HEK293 (cell line): Measurements from ENCODE around the gene EYA3.

Experiments
- CTCF ChIA-PET: fragments of 350-600 bp; formaldehyde crosslinking; extraction: SDS; loops from one replicate; lab custom pipeline; 2021; ENCODE audit warnings: antibody characterized with exemption; lab: Yijun Ruan, JAX
- POLR2A ChIA-PET: fragments of 300-600 bp; formaldehyde crosslinking; extraction: SDS; loops from one replicate; lab custom pipeline; 2020; ENCODE audit warnings: antibody characterized with exemption, inconsistent platforms; lab: Yijun Ruan, JAX
- H3K27ac ChIP-seq: fragments of 200-500 bp; sonication (Bioruptor generic); 2 replicates; pipeline ENCODE4 v1.5.1; 2014; ENCODE audit warnings: low read depth, low read length, control low read depth, inconsistent platforms; ENCODE audit errors: extremely low read depth
- H3K36me3 ChIP-seq, 2 experiments: fragments of 200-500 bp in 1 of 2; sonication (Bioruptor generic) in 1 of 2; 1 replicate in 1 of 2; 2 replicates in 1 of 2; pipeline ENCODE4 v1.5.1; 2014 to 2017; ENCODE audit warnings: inconsistent platforms in 2 of 2, low read length in 2 of 2; ENCODE audit not compliant: control insufficient read depth in 2 of 2, insufficient read depth in 1 of 2
- H3K4me1 ChIP-seq: fragments of 200-500 bp; sonication (Bioruptor generic); 2 replicates; pipeline ENCODE4 v1.5.1; 2014; ENCODE audit warnings: mild to moderate bottlenecking, low read length, inconsistent platforms; ENCODE audit not compliant: control insufficient read depth, insufficient read depth
- H3K4me3 ChIP-seq: 2 replicates; pipeline ENCODE4 v1.5.1; 2011; ENCODE audit warnings: low read depth, mild to moderate bottlenecking, control low read depth, low read length, moderate library complexity
- H3K9me3 ChIP-seq: fragments of 200-500 bp; sonication (Bioruptor generic); 2 replicates; pipeline ENCODE4 v1.5.1; 2014; ENCODE audit warnings: low read depth, low read length, inconsistent platforms; ENCODE audit not compliant: control insufficient read depth, insufficient read depth
- GLI4 ChIP-seq: fragments of 450-650 bp; formaldehyde crosslinking; IDR thresholded peaks from 2 replicates; pipeline ENCODE4 v1.5.1; 2016; ENCODE audit warnings: missing biosample characterization, missing genetic modification characterization
- KLF1 ChIP-seq: fragments of 450-650 bp; formaldehyde crosslinking; IDR thresholded peaks from 2 replicates; pipeline ENCODE4 v1.5.1; 2016; ENCODE audit warnings: missing biosample characterization, missing genetic modification characterization
- KLF7 ChIP-seq: fragments of 450-650 bp; formaldehyde crosslinking; IDR thresholded peaks from 2 replicates; pipeline ENCODE4 v1.5.1; 2016; ENCODE audit warnings: missing biosample characterization, missing genetic modification characterization, borderline replicate concordance
- MZF1 ChIP-seq: fragments of 450-650 bp; formaldehyde crosslinking; IDR thresholded peaks from 2 replicates; pipeline ENCODE4 v1.5.1; 2017; ENCODE audit warnings: missing biosample characterization, missing genetic modification characterization, borderline replicate concordance
- SALL2 ChIP-seq: fragments of 450-650 bp; formaldehyde crosslinking; IDR thresholded peaks from 2 replicates; pipeline ENCODE4 v1.5.0; 2017; ENCODE audit warnings: missing biosample characterization, mild to moderate bottlenecking, missing genetic modification characterization, borderline replicate concordance
- SP3 ChIP-seq: fragments of 450-650 bp; formaldehyde crosslinking; IDR thresholded peaks from 2 replicates; pipeline ENCODE4 v1.5.1; 2016; ENCODE audit warnings: missing biosample characterization, missing genetic modification characterization
- YY1 ChIP-seq: fragments of 450-650 bp; formaldehyde crosslinking; IDR thresholded peaks from 2 replicates; pipeline ENCODE4 v1.5.1; 2018; ENCODE audit warnings: missing biosample characterization, missing genetic modification characterization
- ZBTB1 ChIP-seq: fragments of 450-650 bp; formaldehyde crosslinking; IDR thresholded peaks from 2 replicates; pipeline ENCODE4 v1.5.1; 2016; ENCODE audit warnings: missing biosample characterization, missing genetic modification characterization
- ZBTB7A ChIP-seq: fragments of 450-650 bp; formaldehyde crosslinking; IDR thresholded peaks from 2 replicates; pipeline ENCODE4 v1.5.1; 2016; ENCODE audit warnings: low read depth, missing biosample characterization, missing genetic modification characterization
- ZNF10 ChIP-seq: fragments of 450-650 bp; formaldehyde crosslinking; IDR thresholded peaks from 2 replicates; pipeline ENCODE4 v1.5.1; 2017; ENCODE audit warnings: missing biosample characterization, missing genetic modification characterization
- ZNF114 ChIP-seq: fragments of 450-650 bp; formaldehyde crosslinking; IDR thresholded peaks from 2 replicates; pipeline ENCODE4 v1.5.0; 2017; ENCODE audit warnings: missing biosample characterization, missing genetic modification characterization
- ZNF175 ChIP-seq: fragments of 450-650 bp; formaldehyde crosslinking; IDR thresholded peaks from 2 replicates; pipeline ENCODE4 v1.5.1; 2016; ENCODE audit warnings: missing biosample characterization, missing genetic modification characterization
- ZNF211 ChIP-seq: fragments of 450-650 bp; formaldehyde crosslinking; IDR thresholded peaks from 2 replicates; pipeline ENCODE4 v1.5.1; 2016; ENCODE audit warnings: low read depth, missing biosample characterization, missing genetic modification characterization
- ZNF248 ChIP-seq: fragments of 450-650 bp; formaldehyde crosslinking; IDR thresholded peaks from 2 replicates; pipeline ENCODE4 v1.5.1; 2017; ENCODE audit warnings: missing biosample characterization, missing genetic modification characterization
- ZNF394 ChIP-seq: fragments of 450-650 bp; formaldehyde crosslinking; IDR thresholded peaks from 2 replicates; pipeline ENCODE4 v1.5.1; 2016; ENCODE audit warnings: missing biosample characterization, missing genetic modification characterization, mild to moderate bottlenecking, moderate library complexity, borderline replicate concordance
- ZNF423 ChIP-seq: fragments of 450-650 bp; formaldehyde crosslinking; IDR thresholded peaks from 2 replicates; pipeline ENCODE4 v1.5.1; 2016; ENCODE audit warnings: missing biosample characterization, missing genetic modification characterization
- ZNF510 ChIP-seq: fragments of 450-650 bp; formaldehyde crosslinking; IDR thresholded peaks from 2 replicates; pipeline ENCODE4 v1.5.1; 2018; ENCODE audit warnings: mild to moderate bottlenecking, missing genetic modification characterization, missing biosample characterization; ENCODE audit not compliant: insufficient replicate concordance
- ZNF549 ChIP-seq: fragments of 450-650 bp; IDR thresholded peaks from 2 replicates; pipeline ENCODE4 v1.5.1; 2018; ENCODE audit warnings: missing biosample characterization, missing genetic modification characterization, mild to moderate bottlenecking, inconsistent platforms, moderate library complexity
- ZNF555 ChIP-seq: fragments of 450-650 bp; formaldehyde crosslinking; conservative IDR thresholded peaks from 2 replicates; pipeline ENCODE4 v1.5.1; 2017; ENCODE audit warnings: missing biosample characterization, mild to moderate bottlenecking, missing genetic modification characterization, inconsistent platforms
- ZNF558 ChIP-seq: fragments of 450-650 bp; formaldehyde crosslinking; IDR thresholded peaks from 2 replicates; pipeline ENCODE4 v1.5.1; 2016; ENCODE audit warnings: missing biosample characterization, missing genetic modification characterization
- ZNF585B ChIP-seq: fragments of 450-650 bp; formaldehyde crosslinking; IDR thresholded peaks from 2 replicates; pipeline ENCODE4 v1.5.1; 2016; ENCODE audit warnings: missing biosample characterization, missing genetic modification characterization
- ZSCAN30 ChIP-seq: fragments of 450-650 bp; IDR thresholded peaks from 2 replicates; pipeline ENCODE4 v1.5.1; 2018; ENCODE audit warnings: missing biosample characterization, mild to moderate bottlenecking, missing genetic modification characterization, moderate library complexity
- TF ChIP-seq, protein P1 (sequence below): fragments of 450-650 bp; formaldehyde crosslinking; IDR thresholded peaks from 2 replicates; pipeline ENCODE4 v1.5.1; 2016; ENCODE audit warnings: missing biosample characterization, missing genetic modification characterization
- TF ChIP-seq, protein P2 (sequence below): fragments of 450-650 bp; formaldehyde crosslinking; IDR thresholded peaks from 2 replicates; pipeline ENCODE4 v1.5.1; 2016; ENCODE audit warnings: missing biosample characterization, missing genetic modification characterization
- TF ChIP-seq, protein P3 (sequence below): fragments of 450-650 bp; formaldehyde crosslinking; IDR thresholded peaks from 2 replicates; pipeline ENCODE4 v1.5.1; 2016; ENCODE audit warnings: missing biosample characterization, missing genetic modification characterization
- TF ChIP-seq, protein P4 (sequence below): IDR thresholded peaks from 2 replicates; pipeline ENCODE4 v1.6.1; 2011; ENCODE audit warnings: mild to moderate bottlenecking, low read depth, low read length, borderline replicate concordance

The EYA3 gene

DNA sequence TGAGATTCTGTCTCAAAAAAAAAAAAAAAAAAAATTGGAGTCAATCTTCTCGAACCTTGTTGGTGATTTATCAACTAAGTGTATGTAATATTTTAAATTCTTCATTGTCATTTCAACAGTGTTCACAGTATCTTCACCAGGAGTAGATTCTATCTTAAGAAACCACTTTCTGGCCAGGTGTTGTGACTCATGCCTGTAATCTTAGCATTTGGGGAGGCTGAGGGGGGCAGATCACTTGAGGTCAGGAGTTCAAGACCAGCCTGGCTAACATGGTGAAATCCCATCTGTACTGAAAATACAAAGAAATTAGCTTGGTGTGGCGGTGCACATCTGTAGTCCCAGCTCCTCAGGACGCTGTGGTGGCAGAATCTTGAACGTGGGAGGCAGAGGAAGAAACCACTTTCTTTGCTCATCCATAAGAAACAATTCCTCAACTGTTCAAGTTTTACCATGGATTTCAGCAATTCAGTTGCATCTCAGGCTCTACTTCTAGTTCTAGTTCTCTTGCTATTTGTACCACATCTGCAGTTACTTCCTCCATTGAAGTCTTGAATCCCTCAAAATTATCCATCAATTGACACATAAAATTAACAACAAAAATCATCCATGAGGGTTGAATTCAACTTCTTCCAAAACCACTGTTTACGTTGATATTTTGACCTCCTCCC lies 30.4 kb upstream of the EYA3 start (continued):
- TF ChIP-seq SP3 (tag by site-specific recombination) (no peak), ZNF394 (tag by site-specific recombination) (no peak), ZNF549 (tag by site-specific recombination) (no peak), ZBTB7A (tag by site-specific recombination) (no peak), YY1 (tag by site-specific recombination) (no peak), ZNF555 (no peak)
- TF ChIP-seq, protein P1, sequence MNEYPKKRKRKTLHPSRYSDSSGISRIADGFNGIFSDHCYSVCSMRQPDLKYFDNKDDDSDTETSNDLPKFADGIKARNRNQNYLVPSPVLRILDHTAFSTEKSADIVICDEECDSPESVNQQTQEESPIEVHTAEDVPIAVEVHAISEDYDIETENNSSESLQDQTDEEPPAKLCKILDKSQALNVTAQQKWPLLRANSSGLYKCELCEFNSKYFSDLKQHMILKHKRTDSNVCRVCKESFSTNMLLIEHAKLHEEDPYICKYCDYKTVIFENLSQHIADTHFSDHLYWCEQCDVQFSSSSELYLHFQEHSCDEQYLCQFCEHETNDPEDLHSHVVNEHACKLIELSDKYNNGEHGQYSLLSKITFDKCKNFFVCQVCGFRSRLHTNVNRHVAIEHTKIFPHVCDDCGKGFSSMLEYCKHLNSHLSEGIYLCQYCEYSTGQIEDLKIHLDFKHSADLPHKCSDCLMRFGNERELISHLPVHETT (tag by site-specific recombination), result no peak

DNA sequence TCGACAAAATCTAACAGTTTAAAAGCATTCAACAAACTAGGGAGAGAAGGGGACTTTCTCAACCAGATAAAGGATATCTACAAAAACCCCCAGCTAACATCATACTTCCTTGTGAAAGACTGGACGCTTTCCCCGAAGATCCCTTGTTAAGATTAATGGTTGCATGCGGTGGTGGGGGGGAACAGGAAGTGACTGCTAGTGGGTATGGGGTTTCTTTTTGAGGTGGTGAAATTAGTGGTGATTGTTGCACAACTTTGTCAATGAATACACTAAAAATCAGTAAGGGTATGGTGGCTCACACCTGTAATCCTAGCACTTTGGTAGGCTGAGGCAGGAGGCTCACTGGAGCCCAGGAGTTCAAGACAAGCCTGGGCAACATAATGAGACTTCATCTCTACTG lies 26.9 kb upstream of the EYA3 start:
- no peak for TF ChIP-seq ZNF175 (tag by site-specific recombination)
- TF ChIP-seq, protein P2, sequence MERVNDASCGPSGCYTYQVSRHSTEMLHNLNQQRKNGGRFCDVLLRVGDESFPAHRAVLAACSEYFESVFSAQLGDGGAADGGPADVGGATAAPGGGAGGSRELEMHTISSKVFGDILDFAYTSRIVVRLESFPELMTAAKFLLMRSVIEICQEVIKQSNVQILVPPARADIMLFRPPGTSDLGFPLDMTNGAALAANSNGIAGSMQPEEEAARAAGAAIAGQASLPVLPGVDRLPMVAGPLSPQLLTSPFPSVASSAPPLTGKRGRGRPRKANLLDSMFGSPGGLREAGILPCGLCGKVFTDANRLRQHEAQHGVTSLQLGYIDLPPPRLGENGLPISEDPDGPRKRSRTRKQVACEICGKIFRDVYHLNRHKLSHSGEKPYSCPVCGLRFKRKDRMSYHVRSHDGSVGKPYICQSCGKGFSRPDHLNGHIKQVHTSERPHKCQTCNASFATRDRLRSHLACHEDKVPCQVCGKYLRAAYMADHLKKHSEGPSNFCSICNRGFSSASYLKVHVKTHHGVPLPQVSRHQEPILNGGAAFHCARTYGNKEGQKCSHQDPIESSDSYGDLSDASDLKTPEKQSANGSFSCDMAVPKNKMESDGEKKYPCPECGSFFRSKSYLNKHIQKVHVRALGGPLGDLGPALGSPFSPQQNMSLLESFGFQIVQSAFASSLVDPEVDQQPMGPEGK (tag by site-specific recombination), result no peak
- POLR2A ChIA-PET, result interaction anchor here (0.6 kb wide), 1 partner anchor 245 kb away, joined by 3 read pairs; no protein-coding TSS in a partner anchor
- Histone ChIP-seq H3K9me3 (no peaks in the 10 kb centered on the region), H3K27ac (no peak overlapping the region), H3K4me3 (no peak overlapping the region), H3K4me1 (no peaks in the 10 kb centered on the region), H3K36me3 (no peaks in the 10 kb centered on the region)
- CTCF ChIA-PET, result interaction anchor here (0.5 to 1.4 kb wide), 4 partner anchors 10 to 185 kb away, joined by 3 to 5 read pairs (median 3); partner anchors contain the start of gene EYA3

DNA sequence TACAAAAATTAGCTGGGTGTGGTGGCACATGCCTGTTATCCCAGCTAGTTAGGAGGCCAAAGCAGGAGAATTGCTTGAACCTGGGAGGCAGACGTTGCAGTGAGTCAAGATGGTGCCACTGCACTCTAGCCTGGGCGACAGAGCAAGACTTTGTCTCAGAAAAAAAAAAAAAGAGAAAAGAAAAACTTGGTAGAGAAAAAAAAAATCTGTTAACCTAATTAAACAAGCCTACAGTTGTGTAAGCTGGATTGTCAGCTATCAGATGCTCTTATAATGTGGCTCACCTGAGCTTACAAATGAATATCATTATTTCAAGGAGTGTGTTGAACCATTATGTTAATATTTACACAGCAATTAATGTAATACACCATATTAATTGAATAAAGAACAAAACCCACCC lies 26.4 kb upstream of the EYA3 start:
- CTCF ChIA-PET, result interaction anchor here (0.5 to 1.4 kb wide), 4 partner anchors 10 to 332 kb away, joined by 3 to 5 read pairs (median 3); no protein-coding TSS in a partner anchor
- Histone ChIP-seq H3K36me3 (no peaks in the 10 kb centered on the region), H3K4me3 (no peak overlapping the region), H3K4me1 (no peaks in the 10 kb centered on the region), H3K9me3 (no peaks in the 10 kb centered on the region), H3K27ac (no peak overlapping the region)
- TF ChIP-seq ZNF248 (no peak), ZNF510 (tag by site-specific recombination) (no peak), GLI4 (tag by site-specific recombination) (no peak), ZNF558 (no peak), MZF1 (tag by site-specific recombination) (no peak), ZBTB7A (tag by site-specific recombination) (no peak), ZNF211 (tag by site-specific recombination) (no peak), KLF7 (tag by site-specific recombination) (no peak), SALL2 (tag by site-specific recombination) (no peak), ZNF585B (tag by site-specific recombination) (no peak), ZNF10 (tag by site-specific recombination) (no peak), SP3 (tag by site-specific recombination) (no peak), KLF1 (tag by site-specific recombination) (no peak), ZNF423 (no peak), ZNF114 (tag by site-specific recombination) (no peak), ZBTB1 (no peak), ZSCAN30 (tag by site-specific recombination) (no peak)
- TF ChIP-seq, protein P3, sequence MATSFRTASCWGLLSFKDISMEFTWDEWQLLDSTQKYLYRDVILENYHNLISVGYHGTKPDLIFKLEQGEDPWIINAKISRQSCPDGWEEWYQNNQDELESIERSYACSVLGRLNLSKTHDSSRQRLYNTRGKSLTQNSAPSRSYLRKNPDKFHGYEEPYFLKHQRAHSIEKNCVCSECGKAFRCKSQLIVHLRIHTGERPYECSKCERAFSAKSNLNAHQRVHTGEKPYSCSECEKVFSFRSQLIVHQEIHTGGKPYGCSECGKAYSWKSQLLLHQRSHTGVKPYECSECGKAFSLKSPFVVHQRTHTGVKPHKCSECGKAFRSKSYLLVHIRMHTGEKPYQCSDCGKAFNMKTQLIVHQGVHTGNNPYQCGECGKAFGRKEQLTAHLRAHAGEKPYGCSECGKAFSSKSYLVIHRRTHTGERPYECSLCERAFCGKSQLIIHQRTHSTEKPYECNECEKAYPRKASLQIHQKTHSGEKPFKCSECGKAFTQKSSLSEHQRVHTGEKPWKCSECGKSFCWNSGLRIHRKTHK (tag by site-specific recombination), result no peak
- TF ChIP-seq, protein P4, sequence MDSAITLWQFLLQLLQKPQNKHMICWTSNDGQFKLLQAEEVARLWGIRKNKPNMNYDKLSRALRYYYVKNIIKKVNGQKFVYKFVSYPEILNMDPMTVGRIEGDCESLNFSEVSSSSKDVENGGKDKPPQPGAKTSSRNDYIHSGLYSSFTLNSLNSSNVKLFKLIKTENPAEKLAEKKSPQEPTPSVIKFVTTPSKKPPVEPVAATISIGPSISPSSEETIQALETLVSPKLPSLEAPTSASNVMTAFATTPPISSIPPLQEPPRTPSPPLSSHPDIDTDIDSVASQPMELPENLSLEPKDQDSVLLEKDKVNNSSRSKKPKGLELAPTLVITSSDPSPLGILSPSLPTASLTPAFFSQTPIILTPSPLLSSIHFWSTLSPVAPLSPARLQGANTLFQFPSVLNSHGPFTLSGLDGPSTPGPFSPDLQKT, result no peak
- POLR2A ChIA-PET, result interaction anchor here (0.6 kb wide), 1 partner anchor 246 kb away, joined by 3 read pairs; no protein-coding TSS in a partner anchor
